ENCODE measurements around the gene MAPK9.

The MAPK9 gene

DNA sequence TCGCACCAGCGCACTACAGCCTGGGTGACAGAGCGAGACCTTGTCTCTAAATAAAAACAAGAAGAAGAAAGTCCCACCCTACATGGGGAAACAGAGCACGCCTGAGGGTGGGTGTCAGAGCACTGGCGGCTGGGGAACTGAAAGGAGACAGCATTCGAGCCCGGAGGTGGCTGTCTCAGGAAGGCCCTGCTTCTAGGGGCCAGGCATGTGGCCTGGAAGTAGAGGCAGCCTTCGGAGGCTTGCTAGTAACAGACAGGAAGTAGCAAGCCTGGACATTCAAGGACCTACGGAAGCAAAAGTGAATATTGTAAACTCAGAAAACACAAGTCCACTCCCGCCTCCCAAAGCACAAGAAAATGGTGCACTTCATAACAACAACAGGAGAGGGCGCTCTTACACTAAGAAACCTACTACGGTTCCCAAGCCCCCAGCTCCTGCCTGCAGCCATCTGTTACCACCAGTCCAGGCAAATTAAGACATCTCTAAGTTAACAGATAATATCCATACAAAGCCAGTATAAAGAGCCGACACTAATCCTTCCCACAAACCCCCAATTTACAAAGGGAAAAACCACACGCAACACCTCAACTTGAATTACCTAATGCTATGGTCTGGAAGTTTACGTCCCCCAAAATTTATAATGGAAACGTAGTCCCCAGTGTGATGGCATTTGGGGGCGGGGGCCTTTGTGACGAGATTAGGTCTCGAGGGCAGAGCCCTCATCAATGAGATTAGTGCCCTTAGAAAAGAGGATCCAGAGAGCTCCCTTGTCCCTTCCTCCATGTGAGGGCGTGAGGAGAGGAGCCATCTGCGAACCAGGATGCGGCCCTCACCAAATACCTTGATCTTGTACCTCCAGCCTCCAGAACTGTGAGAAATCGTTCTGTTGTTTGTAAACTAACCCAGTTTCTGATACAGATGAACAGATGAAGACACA is 90.6 kb downstream of the MAPK9 start:
- DNase-seq: peak; percentile 2

DNA sequence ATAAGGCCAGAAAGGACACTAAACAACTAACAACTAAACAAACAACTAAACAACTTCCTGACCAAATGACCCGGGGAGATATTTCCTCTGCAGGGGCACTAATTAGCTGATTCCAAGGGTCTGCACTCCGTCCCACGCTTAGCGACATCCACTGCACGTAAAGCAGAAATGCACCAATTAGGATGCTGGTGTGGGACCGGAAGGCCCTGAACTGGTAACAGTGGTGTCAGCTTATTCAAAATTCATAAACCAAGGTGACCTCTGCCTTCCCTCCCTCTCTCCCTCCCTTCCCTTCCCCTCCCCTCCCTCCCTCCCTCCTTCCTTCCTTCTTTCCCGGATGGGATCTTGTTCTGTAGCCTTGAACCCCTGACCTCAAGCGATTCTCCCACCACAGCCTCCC is 92.5 kb downstream of the MAPK9 start:
- DNase-seq: no peak

DNA sequence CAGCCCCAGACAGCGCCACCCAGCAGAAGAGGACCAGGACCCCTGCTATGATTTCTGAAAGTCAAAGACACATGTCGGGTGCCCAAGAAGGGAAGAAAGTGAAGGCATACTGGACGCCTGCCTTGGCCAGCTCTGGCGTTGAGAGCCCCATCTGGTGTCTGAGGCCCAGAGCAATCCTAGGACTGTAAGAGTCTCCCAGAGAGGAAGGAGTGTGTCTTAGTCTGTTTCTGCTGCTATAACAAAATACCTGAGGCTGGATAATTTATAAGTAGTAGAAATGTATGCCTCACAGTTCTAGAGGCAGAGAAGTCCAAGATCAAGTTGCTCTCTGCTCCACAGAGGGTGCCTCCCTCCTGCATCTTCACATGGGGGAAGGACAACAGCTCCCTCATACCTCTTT is 93.7 kb downstream of the MAPK9 start:
- no peak for DNase-seq

DNA sequence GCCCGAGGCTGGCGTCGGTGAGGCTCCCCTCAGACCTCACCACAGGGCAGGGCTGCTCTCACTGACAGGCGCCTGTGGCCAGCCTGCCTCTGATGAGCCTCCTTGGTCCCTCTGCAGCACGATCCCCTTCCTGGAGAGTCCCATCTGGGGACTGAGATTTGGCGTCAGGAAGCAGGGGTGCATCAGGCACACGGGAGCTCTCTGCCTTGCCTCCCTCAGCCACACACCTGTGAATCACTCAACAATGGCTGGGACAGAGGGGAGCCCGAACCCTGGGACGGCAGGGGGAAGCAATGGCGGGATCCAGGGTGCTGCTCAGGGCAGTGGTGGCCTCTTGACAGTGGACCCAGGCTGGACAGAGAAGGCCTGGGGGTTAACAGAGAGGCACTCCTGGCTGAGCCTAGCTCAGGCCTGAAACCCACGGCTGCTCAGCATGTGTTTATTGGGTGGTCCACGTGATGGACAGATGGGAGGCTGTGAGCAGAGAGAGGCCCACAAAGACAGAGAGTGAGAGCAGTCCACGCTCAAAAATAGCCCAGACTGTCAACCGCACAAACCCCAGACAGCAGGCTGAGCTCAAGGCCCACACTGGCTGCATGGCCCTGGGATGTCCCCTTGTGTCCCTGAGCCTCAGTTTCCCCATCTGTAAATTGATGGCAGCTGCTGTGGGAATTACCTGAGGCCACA is 94.7 kb downstream of the MAPK9 start:
- no peak for DNase-seq

DNA sequence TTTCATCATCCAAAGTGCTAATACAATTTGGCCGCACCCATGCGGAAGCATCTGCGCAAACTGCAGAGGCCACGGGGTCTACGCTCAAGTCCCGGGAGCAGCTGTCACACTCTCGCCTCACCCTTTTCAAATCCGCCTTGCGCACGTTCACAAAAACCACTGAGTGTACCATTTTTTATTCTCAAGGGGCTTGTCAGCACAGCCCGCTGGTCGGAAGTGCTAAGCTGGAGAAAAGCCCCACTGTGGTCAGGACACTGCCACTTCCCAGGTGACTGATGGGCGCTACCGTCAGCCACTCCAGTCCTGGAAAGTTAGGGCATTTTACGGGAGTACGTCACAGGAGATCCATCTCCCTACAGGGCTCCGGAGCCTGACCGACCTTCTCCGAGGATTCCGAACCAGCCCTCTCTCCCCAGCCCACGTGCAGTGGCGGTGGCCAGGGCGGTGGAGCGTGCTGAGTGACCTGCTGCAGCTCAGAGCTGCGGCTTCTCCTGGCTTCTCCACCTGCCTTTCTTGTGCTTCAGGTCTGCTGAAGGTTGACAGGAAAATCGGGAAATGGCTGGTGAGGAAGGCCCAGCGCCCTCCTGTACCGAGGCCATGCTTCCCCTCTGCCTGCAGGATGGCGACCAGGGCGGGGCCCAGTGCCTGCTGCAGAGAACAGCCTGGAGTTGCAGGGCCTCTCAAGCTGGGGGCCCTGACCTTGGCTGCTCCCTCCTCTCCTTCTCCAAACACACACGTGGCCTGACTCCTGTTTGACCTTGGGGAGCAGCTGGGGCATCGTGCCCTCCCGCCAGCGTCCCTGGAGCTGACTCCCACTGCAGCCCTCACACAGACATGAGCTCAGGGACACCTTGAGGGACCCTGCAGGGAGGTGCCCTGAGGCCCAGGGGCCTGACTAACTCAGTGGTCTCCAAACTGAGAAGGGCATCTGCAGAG is 97.2 kb downstream of the MAPK9 start:
- DNase-seq: no peak

DNA sequence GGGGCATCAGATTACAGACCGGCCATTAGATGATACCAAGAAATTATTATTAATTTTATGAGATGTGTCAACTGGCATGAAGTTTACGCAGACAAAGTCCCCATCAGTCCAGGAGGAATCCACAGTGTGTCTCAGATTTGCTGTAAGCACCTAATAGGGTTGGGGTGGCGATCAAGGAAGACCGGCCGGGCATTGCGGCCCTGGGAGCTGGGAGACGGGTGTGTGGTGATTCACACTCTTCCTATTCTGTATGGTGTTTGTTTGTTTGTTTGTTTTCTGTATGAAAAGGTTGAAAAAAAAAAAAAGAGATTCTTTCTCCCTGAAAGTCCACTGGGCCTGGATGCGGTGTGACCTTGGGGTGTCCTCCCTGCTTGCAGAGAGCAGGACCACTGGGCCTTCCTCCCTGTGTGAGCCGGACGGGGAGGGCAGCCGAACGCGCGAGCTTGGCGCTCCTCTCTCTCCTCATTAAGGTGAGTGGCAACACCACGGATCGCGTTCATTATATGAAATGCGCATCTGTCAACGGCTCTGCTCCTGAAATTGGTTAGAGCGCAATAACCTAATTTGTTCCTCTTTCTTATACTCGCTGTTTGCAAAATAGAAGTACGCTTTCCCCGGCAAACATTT is 98.0 kb downstream of the MAPK9 start:
- no peak for DNase-seq

DNA sequence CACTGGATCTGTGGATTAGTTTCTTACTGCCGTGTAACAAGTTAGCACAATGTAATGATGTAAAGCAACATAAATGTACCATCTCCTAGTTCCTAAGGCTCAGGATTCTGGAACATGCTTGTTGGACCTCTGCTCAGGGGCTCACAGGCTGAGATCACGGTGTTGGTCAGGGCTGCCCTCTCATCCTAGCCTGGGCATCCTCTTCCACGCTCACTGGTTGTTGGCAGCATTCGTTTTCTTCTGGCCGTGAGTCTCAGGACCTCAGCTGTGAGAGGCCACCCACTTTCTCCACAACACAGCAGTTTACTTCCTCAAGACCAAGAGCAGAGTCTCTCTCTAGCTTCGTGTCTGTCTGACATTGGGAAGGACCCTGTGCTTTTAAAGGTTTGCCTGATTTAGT is 100.2 kb downstream of the MAPK9 start:
- DNase-seq: no peak

DNA sequence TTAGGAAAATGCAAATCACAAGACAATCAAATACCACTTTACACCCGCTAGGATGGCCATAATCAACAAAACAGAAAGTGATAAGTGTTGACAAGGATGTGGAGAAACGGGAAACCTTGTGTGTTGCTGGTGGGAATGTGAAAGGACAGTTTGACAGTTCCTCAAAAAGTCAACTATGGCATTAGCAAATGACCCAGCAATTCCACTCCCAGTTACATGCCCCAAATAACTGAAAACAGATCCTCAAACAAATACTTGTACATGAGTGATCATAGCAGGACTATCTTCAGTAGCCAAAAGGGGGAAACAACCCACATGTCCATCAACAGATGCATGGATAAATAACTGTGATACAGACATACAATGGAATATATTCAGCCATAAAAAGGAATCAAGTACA is 104.1 kb downstream of the MAPK9 start:
- no peak for DNase-seq
